T-cell (primary cell): ENCODE measurements around the gene TMEM184B. TPM values are rescaled to one million over a fixed set of nuclear protein-coding genes. Genes with fewer than 3 reads are reported as not detected.

Experiments used
- ATAC-seq, 4 experiments: fragments of 200-7000 bp in 3 of 4; fragments of 150-1000 bp in 1 of 4; cut with Tn5 transposase; replicated peaks in 1 of 4; 1 replicate in 3 of 4; 2 replicates in 1 of 4; pipeline ENCODE4 v1.10.0; 2021; ENCODE audit warnings: moderate library complexity in 3 of 4, mild to moderate bottlenecking in 2 of 4, moderate number of reproducible peaks in 1 of 4
- CTCF ChIA-PET, 2 donors: fragments of 300-600 bp; sonication (Branson Sonifier 250); formaldehyde crosslinking; loops; one replicate each; lab custom pipeline; 2022; ENCODE audit warnings: antibody characterized with exemption in 2 of 2; lab: Charles Lee
- POLR2A ChIA-PET, 2 donors: fragments of 300-600 bp; sonication (Branson Sonifier 250); formaldehyde crosslinking; loops; one replicate each; lab custom pipeline; 2022; ENCODE audit warnings: antibody characterized with exemption in 2 of 2; lab: Charles Lee
- DNase-seq, 35 experiments: peaks; one replicate each; pipeline versions ENCODE4 v3.0.0 to v3.0.0-alpha.2; 2013 to 2023
- H3K27ac ChIP-seq: one replicate; pipeline ENCODE4 v1.5.1; 2013; ENCODE audit warnings: low read length
- H3K27me3 ChIP-seq, 2 experiments: replicated peaks in 1 of 2; 1 replicate in 1 of 2; 2 replicates in 1 of 2; pipeline versions ENCODE4 v1.6.1 to v1.7.0; 2013; ENCODE audit warnings: low read length in 1 of 2, mixed read lengths in 1 of 2; ENCODE audit not compliant: control insufficient read depth in 2 of 2, insufficient read depth in 2 of 2; ENCODE audit errors: extremely low read depth in 1 of 2
- H3K36me3 ChIP-seq, 2 donors: 1 replicate in 1 of 2; 2 replicates in 1 of 2; pipeline versions ENCODE4 v1.6.1 to v1.7.0; 2013; ENCODE audit warnings: low read length in 1 of 2; ENCODE audit not compliant: control insufficient read depth in 2 of 2, insufficient read depth in 1 of 2; ENCODE audit errors: extremely low read depth in 1 of 2
- H3K4me1 ChIP-seq, 2 experiments: 1 replicate in 1 of 2; 2 replicates in 1 of 2; pipeline versions ENCODE4 v1.6.1 to v1.7.0; 2013; ENCODE audit warnings: low read length in 2 of 2, mixed read lengths in 1 of 2; ENCODE audit not compliant: insufficient read depth in 2 of 2, control insufficient read depth in 1 of 2; ENCODE audit errors: extremely low read depth in 1 of 2
- H3K4me3 ChIP-seq, 2 donors: 1 replicate in 1 of 2; 2 replicates in 1 of 2; pipeline versions ENCODE4 v1.5.1 to v1.7.0; 2013; ENCODE audit warnings: mild to moderate bottlenecking in 2 of 2, low read length in 1 of 2, moderate library complexity in 1 of 2; ENCODE audit not compliant: control insufficient read depth in 1 of 2; ENCODE audit errors: extremely low read depth in 1 of 2
- H3K9me3 ChIP-seq: 2 replicates; pipeline ENCODE4 v1.7.0; 2013
- H3K27ac Mint-ChIP-seq, 2 donors: one replicate each; pipeline ENCODE4 v1.8.0; 2020 to 2021; ENCODE audit warnings: mild to moderate bottlenecking in 2 of 2, mixed read lengths in 2 of 2
- H3K27me3 Mint-ChIP-seq, 2 donors: one replicate each; pipeline ENCODE4 v1.8.0; 2021 to 2022; ENCODE audit warnings: mixed read lengths in 2 of 2
- H3K36me3 Mint-ChIP-seq: one replicate; pipeline ENCODE4 v1.8.0; 2021; ENCODE audit warnings: mixed read lengths
- H3K4me1 Mint-ChIP-seq, 3 donors: one replicate each; pipeline ENCODE4 v1.8.0; 2020 to 2022; ENCODE audit warnings: mixed read lengths in 3 of 3, mild to moderate bottlenecking in 1 of 3
- H3K4me3 Mint-ChIP-seq, 3 donors: one replicate each; pipeline ENCODE4 v1.8.0; 2020 to 2022; ENCODE audit warnings: mild to moderate bottlenecking in 3 of 3, mixed read lengths in 3 of 3, moderate library complexity in 3 of 3
- H3K9me3 Mint-ChIP-seq, 3 donors: one replicate each; pipeline ENCODE4 v1.8.0; 2020 to 2022; ENCODE audit warnings: mixed read lengths in 3 of 3
- WGBS: methylation state at CpG from one replicate; pipeline ENCODE4 v1.1.5; 2013; ENCODE audit warnings: missing lambda C conversion rate; ENCODE audit not compliant: insufficient coverage; 5-methylcytosine and 5-hydroxymethylcytosine counted together
- total RNA-seq, 35 experiments: library from RNA in 6 of 35; stranded (reverse) in 6 of 35; fragments of 120-200 nt in 1 of 35; gene quantifications; one replicate each; pipeline versions ENCODE4 v1.2.1 to v1.2.4 and lab custom pipeline; 2013 to 2026

The TMEM184B gene
- total RNA-seq, 5 donors from 2014 or later (not counting 1 experiment from before 2014, with no cell fraction given) = 30.8 to 41.3 (median 35.8) TPM

DNA sequence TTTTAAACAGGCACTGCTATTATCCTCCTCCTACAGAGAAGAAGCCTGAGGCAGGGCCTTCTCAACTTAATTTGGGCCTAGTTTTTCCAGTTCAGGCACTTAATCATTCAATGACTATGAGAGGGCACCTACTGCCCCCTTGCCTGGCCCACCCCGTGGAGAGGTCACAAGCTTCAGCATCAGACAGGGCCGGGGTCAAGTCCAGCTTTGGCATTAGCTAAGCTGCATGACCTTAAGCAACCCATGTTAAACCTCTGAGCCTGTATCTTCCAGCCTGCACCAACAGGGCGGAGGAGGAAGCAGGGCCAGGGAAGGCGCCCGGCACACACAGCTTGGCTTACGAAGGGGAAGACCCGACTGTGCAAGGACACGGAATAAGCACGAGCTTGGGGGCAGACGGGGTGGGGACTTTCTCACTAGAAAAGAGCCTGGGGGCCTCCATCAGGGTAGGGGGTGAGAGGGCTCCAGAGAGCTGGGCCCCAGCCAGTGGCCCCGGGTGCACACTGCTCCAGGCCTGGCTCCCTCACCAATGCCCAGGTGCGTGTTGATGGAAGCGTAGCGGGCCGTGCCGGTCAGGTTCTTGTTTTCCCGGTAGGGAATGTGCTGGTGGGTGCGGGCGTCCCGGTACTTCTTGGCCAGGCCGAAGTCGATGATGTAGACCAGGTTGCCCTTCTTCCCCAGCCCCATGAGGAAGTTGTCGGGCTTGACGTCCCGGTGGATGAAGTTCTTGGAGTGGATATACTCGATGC, 27.6 kb upstream of the TMEM184B start:
- CTCF ChIA-PET = no interaction called here
- H3K27ac Mint-ChIP-seq = no peak overlapping the region
- no peak overlapping the region for H3K4me3 ChIP-seq
- no peak overlapping the region for H3K4me3 Mint-ChIP-seq
- H3K27me3 Mint-ChIP-seq = no peaks in the 10 kb centered on the region
- peaks cover 2 to 13% (median 9%) of the 10 kb centered on the region in 3 donors for H3K4me1 Mint-ChIP-seq
- H3K36me3 Mint-ChIP-seq = peaks cover 35% of the 10 kb centered on the region
- ATAC-seq (no peak), DNase-seq (no peak)
- H3K9me3 ChIP-seq = no peaks in the 10 kb centered on the region
- H3K27ac ChIP-seq = no peak overlapping the region
- H3K27me3 ChIP-seq = no peaks in the 10 kb centered on the region
- POLR2A ChIA-PET = no interaction called here
- H3K4me1 ChIP-seq = no peaks in the 10 kb centered on the region
- H3K36me3 ChIP-seq = peaks cover 8 to 80% of the 10 kb centered on the region in 2 donors
- 97% methylated on average over 21 of the region's 26 CpGs for WGBS
- H3K9me3 Mint-ChIP-seq = no peaks in the 10 kb centered on the region

DNA sequence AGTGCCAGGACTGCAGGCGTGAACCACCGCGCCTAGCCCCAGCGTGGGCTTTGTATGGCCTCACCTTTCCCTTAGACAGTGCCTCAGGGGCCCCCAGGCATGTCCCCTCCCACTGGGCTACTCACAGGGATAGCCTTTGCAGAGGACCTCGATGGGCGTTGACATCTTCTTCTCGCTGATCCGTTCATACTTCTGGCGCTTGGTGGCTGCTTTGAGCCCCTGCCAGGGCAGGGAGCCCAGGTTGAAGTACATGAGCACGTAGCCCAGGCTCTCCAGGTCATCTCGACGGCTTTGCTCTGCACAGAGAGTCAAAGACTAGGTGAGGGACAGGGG, 26.9 kb upstream of the TMEM184B start:
- DNase-seq (no peak), ATAC-seq (no peak)
- CTCF ChIA-PET = no interaction called here
- Mint-ChIP-seq H3K9me3 (no peaks in the 10 kb centered on the region), H3K4me3 (no peak overlapping the region), H3K4me1 (peaks cover 0 to 10% (median 8%) of the 10 kb centered on the region in 3 donors), H3K27me3 (no peaks in the 10 kb centered on the region), H3K36me3 (peaks cover 35% of the 10 kb centered on the region), H3K27ac (peak overlapping the region in 1 of 2 donors; percentile 61)
- Histone ChIP-seq H3K4me1 (no peaks in the 10 kb centered on the region), H3K27me3 (no peaks in the 10 kb centered on the region), H3K27ac (no peak overlapping the region), H3K9me3 (no peaks in the 10 kb centered on the region), H3K36me3 (peaks cover 9 to 82% of the 10 kb centered on the region in 2 donors), H3K4me3 (no peak overlapping the region)
- POLR2A ChIA-PET = no interaction called here
- 93% methylated on average over 12 of the region's 12 CpGs for WGBS

DNA sequence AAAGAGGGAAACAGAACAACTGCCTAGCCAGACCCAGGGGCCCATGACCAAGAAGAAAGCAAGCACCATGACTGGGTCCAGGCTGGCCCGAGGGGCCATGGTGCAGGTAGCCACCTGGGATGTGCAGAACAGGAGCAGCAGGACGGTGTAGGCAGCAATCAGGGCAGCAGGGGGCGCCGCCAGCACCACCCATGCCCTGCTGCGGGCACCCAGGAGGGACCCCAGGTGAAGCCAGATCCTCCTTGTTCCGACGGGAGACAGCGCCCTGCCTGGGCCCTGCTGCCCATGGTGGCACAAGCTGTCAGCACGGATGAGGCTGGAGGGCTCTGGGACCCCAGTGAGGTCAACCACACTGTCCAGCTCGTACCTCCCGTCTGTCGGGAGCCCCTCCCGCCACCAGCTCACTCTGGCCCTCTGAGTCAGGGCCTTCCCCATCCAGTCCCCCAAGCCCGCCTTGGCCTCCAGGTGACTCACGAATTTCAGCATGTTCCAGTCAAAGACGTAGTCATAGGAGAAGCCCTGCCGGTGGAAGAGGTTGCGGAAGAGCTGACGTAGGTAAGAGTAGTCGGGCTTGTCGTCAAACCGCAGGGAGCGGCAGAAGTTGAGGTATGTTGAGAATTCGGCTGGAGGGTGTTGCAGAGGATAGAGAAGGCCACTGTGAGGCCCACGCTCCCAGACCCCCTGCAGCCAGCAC, 25.6 kb upstream of the TMEM184B start:
- H3K27me3 ChIP-seq = no peaks in the 10 kb centered on the region
- Mint-ChIP-seq H3K27me3 (no peaks in the 10 kb centered on the region), H3K27ac (no peak overlapping the region), H3K9me3 (no peaks in the 10 kb centered on the region), H3K4me3 (no peak overlapping the region), H3K36me3 (peaks cover 31% of the 10 kb centered on the region), H3K4me1 (no peaks in the 10 kb centered on the region)
- DNase-seq (peak in 24 of 35 experiments; percentile 26 to 67 (median 44)), ATAC-seq (peak; percentile 56 to 74 (median 68))
- POLR2A ChIA-PET = no interaction called here
- H3K9me3 ChIP-seq = no peaks in the 10 kb centered on the region
- H3K27ac ChIP-seq = no peak overlapping the region
- peaks cover 15 to 83% of the 10 kb centered on the region in 2 donors for H3K36me3 ChIP-seq
- H3K4me3 ChIP-seq = no peak overlapping the region
- WGBS = 93% methylated on average over 16 of the region's 25 CpGs
- H3K4me1 ChIP-seq = no peaks in the 10 kb centered on the region
- CTCF ChIA-PET = no interaction called here

DNA sequence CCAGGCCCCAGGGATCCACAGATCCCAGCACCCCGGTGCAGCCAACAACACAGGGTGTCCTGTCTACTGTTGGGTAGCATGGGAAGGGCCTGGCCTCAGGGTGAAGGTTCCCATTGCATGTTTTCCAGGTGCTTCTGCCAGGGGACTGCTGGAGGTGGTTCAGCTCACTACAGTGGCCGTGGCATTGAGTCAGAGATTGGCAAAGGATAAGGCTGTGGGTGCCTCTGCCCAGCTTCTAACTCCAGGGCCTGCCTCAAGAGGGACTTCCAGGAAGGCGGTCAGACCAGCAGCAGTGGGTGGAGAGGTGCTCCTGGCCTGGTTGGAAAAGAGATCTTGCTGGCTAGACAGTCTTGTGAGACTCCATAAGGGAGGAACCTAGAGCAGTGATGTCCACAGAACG, 23.6 kb upstream of the TMEM184B start:
- no peaks in the 10 kb centered on the region for H3K9me3 ChIP-seq
- H3K4me3 ChIP-seq = no peak overlapping the region
- H3K27me3 ChIP-seq = no peaks in the 10 kb centered on the region
- ATAC-seq (no peak), DNase-seq (no peak)
- H3K9me3 Mint-ChIP-seq = no peaks in the 10 kb centered on the region
- no peak overlapping the region for H3K4me3 Mint-ChIP-seq
- CTCF ChIA-PET = no interaction called here
- no peaks in the 10 kb centered on the region for H3K27me3 Mint-ChIP-seq
- H3K36me3 ChIP-seq = peaks cover 16 to 81% of the 10 kb centered on the region in 2 donors
- POLR2A ChIA-PET = no interaction called here
- 100% methylated on average over 4 of the region's 4 CpGs for WGBS
- H3K27ac Mint-ChIP-seq = no peak overlapping the region
- peaks cover 26% of the 10 kb centered on the region for H3K36me3 Mint-ChIP-seq
- no peaks in the 10 kb centered on the region for H3K4me1 ChIP-seq
- no peaks in the 10 kb centered on the region for H3K4me1 Mint-ChIP-seq
- no peak overlapping the region for H3K27ac ChIP-seq

DNA sequence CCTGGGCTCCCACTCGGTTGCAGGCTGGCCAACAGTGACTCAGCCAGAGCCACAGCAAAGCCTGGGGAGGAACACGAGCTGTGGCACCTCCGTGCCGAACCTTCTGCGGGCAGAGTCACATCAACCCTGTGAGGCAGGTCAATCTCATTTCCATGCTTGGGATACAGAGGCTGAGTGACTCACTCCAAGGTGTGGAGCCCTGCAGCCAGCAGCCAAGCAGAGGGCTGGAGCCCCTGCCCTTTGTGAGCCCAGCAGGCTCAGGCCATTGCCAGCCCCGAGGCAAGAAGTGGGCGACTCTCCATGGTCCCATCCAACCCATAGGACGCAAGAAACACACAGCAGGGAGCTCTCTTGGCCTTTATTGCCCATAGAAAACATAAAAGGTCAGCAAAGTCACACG, 23.1 kb upstream of the TMEM184B start:
- peaks cover 17 to 77% of the 10 kb centered on the region in 2 donors for H3K36me3 ChIP-seq
- DNase-seq (no peak), ATAC-seq (no peak)
- Mint-ChIP-seq H3K27ac (no peak overlapping the region), H3K4me3 (no peak overlapping the region), H3K27me3 (no peaks in the 10 kb centered on the region), H3K36me3 (peaks cover 25% of the 10 kb centered on the region), H3K9me3 (no peaks in the 10 kb centered on the region), H3K4me1 (no peaks in the 10 kb centered on the region)
- no peaks in the 10 kb centered on the region for H3K4me1 ChIP-seq
- H3K27me3 ChIP-seq = no peaks in the 10 kb centered on the region
- ChIA-PET POLR2A (no interaction called here), CTCF (no interaction called here)
- no peak overlapping the region for H3K4me3 ChIP-seq
- no peak overlapping the region for H3K27ac ChIP-seq
- no peaks in the 10 kb centered on the region for H3K9me3 ChIP-seq
- WGBS = over 99% methylated on average over 8 of the region's 9 CpGs

DNA sequence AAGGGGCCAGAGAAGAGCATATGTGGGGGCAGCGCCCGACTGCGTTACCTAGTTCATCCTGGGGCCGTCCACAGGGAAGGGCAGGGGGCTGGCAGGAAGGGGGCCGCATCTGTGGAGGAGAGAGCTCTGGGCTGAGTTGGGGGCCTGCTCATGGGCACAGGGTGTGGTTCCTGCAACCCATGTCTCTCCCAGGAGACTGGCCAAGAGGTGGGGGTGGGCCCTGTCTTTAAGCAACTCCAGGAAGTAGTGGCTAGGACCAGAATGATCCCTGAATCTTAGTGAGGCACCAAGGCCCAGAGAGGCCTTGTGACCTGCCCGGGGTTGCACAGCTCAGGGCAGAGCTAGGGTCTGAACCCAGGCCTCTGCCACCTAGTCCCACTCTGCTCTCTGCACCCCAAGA, 22.5 kb upstream of the TMEM184B start:
- ATAC-seq (no peak), DNase-seq (no peak)
- Mint-ChIP-seq H3K27me3 (no peaks in the 10 kb centered on the region), H3K27ac (no peak overlapping the region), H3K36me3 (peaks cover 23% of the 10 kb centered on the region), H3K4me1 (no peaks in the 10 kb centered on the region), H3K9me3 (no peaks in the 10 kb centered on the region), H3K4me3 (no peak overlapping the region)
- 97% methylated on average over 6 of the region's 6 CpGs for WGBS
- no peak overlapping the region for H3K4me3 ChIP-seq
- POLR2A ChIA-PET = no interaction called here
- peaks cover 17 to 72% of the 10 kb centered on the region in 2 donors for H3K36me3 ChIP-seq
- no peaks in the 10 kb centered on the region for H3K27me3 ChIP-seq
- CTCF ChIA-PET = no interaction called here
- no peaks in the 10 kb centered on the region for H3K4me1 ChIP-seq
- no peaks in the 10 kb centered on the region for H3K9me3 ChIP-seq
- no peak overlapping the region for H3K27ac ChIP-seq
